Measurements from ENCODE around the gene MED29. TPM values are rescaled to one million over a fixed set of nuclear protein-coding genes. Genes with fewer than 3 reads are reported as not detected.
"Not testable (repeated sequence)": the region's sequence is repeated elsewhere in the genome, so short reads cannot be mapped to it uniquely, and the experiment has no call there.

The MED29 gene
- total and polyA plus RNA-seq, 2 donors (not counting 1 experiment from before 2014, with no cell fraction given) = 23.0 to 28.9 TPM

DNA sequence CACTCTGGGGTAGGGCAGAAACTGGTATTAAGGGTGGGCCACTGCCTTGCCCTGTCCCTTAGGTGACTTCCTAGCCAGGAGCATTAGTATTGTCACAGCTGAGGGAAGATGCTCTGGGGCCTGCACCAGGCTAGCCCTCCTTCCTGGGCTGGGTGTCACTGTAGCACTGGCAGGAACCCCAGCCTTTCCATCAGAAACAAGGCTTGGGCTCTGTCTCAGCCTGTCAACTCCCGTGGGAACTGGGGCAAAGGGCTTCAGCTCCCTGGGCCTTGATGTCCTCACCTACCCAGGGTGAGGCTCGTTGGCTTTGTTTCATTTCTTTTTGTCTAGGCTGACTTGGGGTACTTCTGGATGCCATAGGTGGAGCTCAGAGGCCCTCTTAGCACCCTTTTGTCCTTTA lies 18.2 kb upstream of the MED29 start:
- DNase-seq (ENCODE audit: low read depth in 2 of 2) = peak in 1 of 2 donors; percentile 54
- Histone ChIP-seq H3K27me3 (ENCODE audit: control insufficient read depth, insufficient read depth, low read length) (no peaks in the 10 kb centered on the region), H2AFZ (ENCODE audit: low read length) (no peak overlapping the region)

DNA sequence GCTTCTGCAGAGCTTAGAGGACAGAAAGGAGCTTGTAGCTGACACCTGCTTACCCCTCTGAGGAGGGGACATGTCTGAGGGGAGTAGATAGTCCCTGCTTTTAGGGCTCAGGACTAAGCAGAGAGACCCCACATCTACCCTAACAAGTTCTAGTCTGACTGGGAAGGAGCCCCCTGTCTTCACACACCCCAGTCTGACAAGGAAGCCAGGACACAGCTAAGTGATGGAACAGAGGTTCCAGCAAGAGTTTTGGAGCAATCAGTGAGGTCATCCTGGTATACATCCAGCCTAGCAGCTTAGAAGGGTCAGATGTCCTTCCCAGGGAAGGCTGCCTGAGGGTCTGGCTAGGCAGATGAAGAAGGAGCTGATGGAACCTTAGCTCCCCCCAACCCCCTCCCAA lies 15.2 kb upstream of the MED29 start:
- peaks cover 32% of the 10 kb centered on the region for H3K36me3 ChIP-seq (ENCODE audit: control insufficient read depth, insufficient read depth, low read length)
- peaks cover 18% of the 10 kb centered on the region for H3K4me1 ChIP-seq (ENCODE audit: control insufficient read depth, extremely low read depth, insufficient read depth, low read length)

More for the DNA sequence above, 18.2 kb upstream of the MED29 start:
- H3K4me3 ChIP-seq (replicated peaks in 1 of 4; ENCODE audit: control extremely low read depth in 1 of 4, insufficient read depth in 1 of 4, low read depth in 3 of 4, low read length in 4 of 4) = peak overlapping the region in 1 of 4 experiments; percentile 27
- peaks cover 26% of the 10 kb centered on the region for H3K36me3 ChIP-seq (ENCODE audit: control insufficient read depth, insufficient read depth, low read length)
- H3K9me3 ChIP-seq (ENCODE audit: control insufficient read depth, insufficient read depth, low read depth, low read length) = no peaks in the 10 kb centered on the region
- peaks cover 4% of the 10 kb centered on the region for H3K79me2 ChIP-seq (ENCODE audit: control insufficient read depth, insufficient read depth, low read length)
- peak overlapping the region; percentile 29 for H3K9ac ChIP-seq (ENCODE audit: insufficient read depth, low read length)
- peak overlapping the region; percentile 30 for H3K4me2 ChIP-seq (ENCODE audit: extremely low read depth, insufficient read depth, low read length)
- H3K27ac ChIP-seq (ENCODE audit: insufficient read depth, low read length) = peak overlapping the region; percentile 82
- peaks cover 18% of the 10 kb centered on the region for H3K4me1 ChIP-seq (ENCODE audit: control insufficient read depth, extremely low read depth, insufficient read depth, low read length)
- H4K20me1 ChIP-seq (ENCODE audit: control insufficient read depth, extremely low read depth, insufficient read depth, low read length) = no peaks in the 10 kb centered on the region
- TF ChIP-seq, protein P1, sequence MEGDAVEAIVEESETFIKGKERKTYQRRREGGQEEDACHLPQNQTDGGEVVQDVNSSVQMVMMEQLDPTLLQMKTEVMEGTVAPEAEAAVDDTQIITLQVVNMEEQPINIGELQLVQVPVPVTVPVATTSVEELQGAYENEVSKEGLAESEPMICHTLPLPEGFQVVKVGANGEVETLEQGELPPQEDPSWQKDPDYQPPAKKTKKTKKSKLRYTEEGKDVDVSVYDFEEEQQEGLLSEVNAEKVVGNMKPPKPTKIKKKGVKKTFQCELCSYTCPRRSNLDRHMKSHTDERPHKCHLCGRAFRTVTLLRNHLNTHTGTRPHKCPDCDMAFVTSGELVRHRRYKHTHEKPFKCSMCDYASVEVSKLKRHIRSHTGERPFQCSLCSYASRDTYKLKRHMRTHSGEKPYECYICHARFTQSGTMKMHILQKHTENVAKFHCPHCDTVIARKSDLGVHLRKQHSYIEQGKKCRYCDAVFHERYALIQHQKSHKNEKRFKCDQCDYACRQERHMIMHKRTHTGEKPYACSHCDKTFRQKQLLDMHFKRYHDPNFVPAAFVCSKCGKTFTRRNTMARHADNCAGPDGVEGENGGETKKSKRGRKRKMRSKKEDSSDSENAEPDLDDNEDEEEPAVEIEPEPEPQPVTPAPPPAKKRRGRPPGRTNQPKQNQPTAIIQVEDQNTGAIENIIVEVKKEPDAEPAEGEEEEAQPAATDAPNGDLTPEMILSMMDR (conservative IDR thresholded peaks at IDR 0.05 in 1 of 2, IDR thresholded peaks at IDR 0.05 in 1 of 2; ENCODE audit: low read depth in 1 of 2, low read length in 2 of 2) = no peak
- no peak for TF ChIP-seq EZH2 (IDR thresholded peaks at IDR 0.05; ENCODE audit: low read length, missing control alignments)

DNA sequence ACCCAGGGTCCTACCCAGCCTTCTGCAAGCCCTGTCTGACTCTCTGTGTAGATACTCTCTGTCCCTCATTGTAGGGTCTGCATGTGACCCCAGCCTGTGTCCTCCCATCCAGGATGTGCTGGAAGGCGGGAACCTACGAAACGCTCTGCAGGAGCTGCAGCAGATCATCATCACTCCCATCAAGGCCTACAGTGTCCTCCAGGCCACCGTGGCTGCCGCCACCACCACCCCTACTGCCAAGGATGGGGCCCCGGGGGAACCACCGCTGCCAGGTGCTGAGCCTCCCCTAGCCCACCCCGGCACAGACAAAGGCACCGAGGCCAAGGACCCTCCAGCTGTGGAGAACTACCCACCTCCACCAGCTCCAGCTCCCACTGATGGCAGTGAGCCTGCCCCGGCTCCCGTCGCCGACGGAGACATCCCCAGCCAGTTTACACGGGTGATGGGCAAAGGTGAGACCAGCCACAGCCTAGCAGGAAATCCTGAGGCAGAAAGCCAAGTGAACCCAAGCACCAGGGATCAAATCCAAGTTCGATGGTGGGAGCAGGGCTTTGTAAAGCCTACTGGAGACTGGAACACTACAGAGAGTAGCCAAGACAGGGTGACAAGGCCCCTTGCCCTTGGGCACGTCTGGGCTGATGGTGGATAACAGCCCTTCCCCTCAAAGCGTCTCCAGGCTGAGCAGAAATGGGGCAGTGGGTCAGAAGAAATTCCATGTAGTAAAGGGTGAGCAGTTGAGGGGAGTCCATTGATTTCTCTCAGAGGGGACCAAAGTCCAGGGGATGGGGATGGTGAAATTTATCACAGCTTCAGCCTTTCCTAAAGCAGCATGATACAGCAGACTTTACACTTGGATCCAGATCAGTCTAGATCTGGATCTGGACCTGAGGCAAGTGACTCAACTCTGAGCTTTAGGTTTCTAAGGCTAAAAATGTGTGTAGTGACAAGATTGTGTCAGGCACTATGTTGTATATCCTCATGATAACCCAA lies 13.5 kb upstream of the MED29 start:
- Histone ChIP-seq H3K4me3 (replicated peaks in 1 of 4; ENCODE audit: control extremely low read depth in 1 of 4, insufficient read depth in 1 of 4, low read depth in 3 of 4, low read length in 4 of 4) (no peak overlapping the region), H2AFZ (ENCODE audit: low read length) (no peak overlapping the region), H3K27me3 (ENCODE audit: control insufficient read depth, insufficient read depth, low read length) (no peaks in the 10 kb centered on the region), H3K9ac (ENCODE audit: insufficient read depth, low read length) (no peak overlapping the region), H3K27ac (ENCODE audit: insufficient read depth, low read length) (peak overlapping the region; percentile 10), H3K36me3 (ENCODE audit: control insufficient read depth, insufficient read depth, low read length) (peaks cover 38% of the 10 kb centered on the region), H3K9me3 (ENCODE audit: control insufficient read depth, insufficient read depth, low read depth, low read length) (no peaks in the 10 kb centered on the region), H4K20me1 (ENCODE audit: control insufficient read depth, extremely low read depth, insufficient read depth, low read length) (no peaks in the 10 kb centered on the region), H3K4me1 (ENCODE audit: control insufficient read depth, extremely low read depth, insufficient read depth, low read length) (peaks cover 8% of the 10 kb centered on the region), H3K79me2 (ENCODE audit: control insufficient read depth, insufficient read depth, low read length) (peaks cover 4% of the 10 kb centered on the region), H3K4me2 (ENCODE audit: extremely low read depth, insufficient read depth, low read length) (no peak overlapping the region)
- no peak for TF ChIP-seq EZH2 (IDR thresholded peaks at IDR 0.05; ENCODE audit: low read length, missing control alignments)
- TF ChIP-seq, protein P1 (conservative IDR thresholded peaks at IDR 0.05 in 1 of 2, IDR thresholded peaks at IDR 0.05 in 1 of 2; ENCODE audit: low read depth in 1 of 2, low read length in 2 of 2) = no peak
- no peak for DNase-seq (ENCODE audit: low read depth in 2 of 2)

More for the DNA sequence above, 15.2 kb upstream of the MED29 start:
- H3K4me3 ChIP-seq (replicated peaks in 1 of 4; ENCODE audit: control extremely low read depth in 1 of 4, insufficient read depth in 1 of 4, low read depth in 3 of 4, low read length in 4 of 4) = no peak overlapping the region
- peaks cover 4% of the 10 kb centered on the region for H3K79me2 ChIP-seq (ENCODE audit: control insufficient read depth, insufficient read depth, low read length)
- no peak overlapping the region for H3K27ac ChIP-seq (ENCODE audit: insufficient read depth, low read length)
- no peak overlapping the region for H3K4me2 ChIP-seq (ENCODE audit: extremely low read depth, insufficient read depth, low read length)
- no peak for DNase-seq (ENCODE audit: low read depth in 2 of 2)
- no peaks in the 10 kb centered on the region for H3K27me3 ChIP-seq (ENCODE audit: control insufficient read depth, insufficient read depth, low read length)
- no peaks in the 10 kb centered on the region for H3K9me3 ChIP-seq (ENCODE audit: control insufficient read depth, insufficient read depth, low read depth, low read length)
- no peaks in the 10 kb centered on the region for H4K20me1 ChIP-seq (ENCODE audit: control insufficient read depth, extremely low read depth, insufficient read depth, low read length)
- H2AFZ ChIP-seq (ENCODE audit: low read length) = no peak overlapping the region
- H3K9ac ChIP-seq (ENCODE audit: insufficient read depth, low read length) = no peak overlapping the region
- TF ChIP-seq, protein P1 (conservative IDR thresholded peaks at IDR 0.05 in 1 of 2, IDR thresholded peaks at IDR 0.05 in 1 of 2; ENCODE audit: low read depth in 1 of 2, low read length in 2 of 2) = no peak
- TF ChIP-seq EZH2 (IDR thresholded peaks at IDR 0.05; ENCODE audit: low read length, missing control alignments) = no peak

DNA sequence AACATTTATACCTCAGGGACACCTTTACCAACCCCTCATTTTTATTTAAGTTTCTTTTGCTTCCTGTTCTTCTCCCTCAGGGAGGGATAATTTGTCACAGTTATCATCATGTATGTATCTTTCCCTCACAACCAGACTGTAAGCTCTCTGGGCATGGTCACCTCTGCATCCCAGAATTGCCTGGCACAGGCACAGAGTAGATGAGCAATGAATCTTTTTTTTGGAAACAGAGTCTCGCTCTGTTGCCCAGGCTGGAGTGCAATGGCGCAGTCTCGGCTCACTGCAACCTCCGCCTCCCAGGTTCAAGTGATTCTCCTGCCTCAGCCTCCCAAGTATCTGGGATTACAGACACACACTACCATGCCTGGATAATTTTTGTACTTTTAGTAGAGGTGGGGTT lies 11.8 kb upstream of the MED29 start:
- H3K79me2 ChIP-seq (ENCODE audit: control insufficient read depth, insufficient read depth, low read length); H3K9ac ChIP-seq (ENCODE audit: insufficient read depth, low read length); DNase-seq (ENCODE audit: low read depth in 2 of 2); H4K20me1 ChIP-seq (ENCODE audit: control insufficient read depth, extremely low read depth, insufficient read depth, low read length); H3K27ac ChIP-seq (ENCODE audit: insufficient read depth, low read length); H3K4me1 ChIP-seq (ENCODE audit: control insufficient read depth, extremely low read depth, insufficient read depth, low read length); H3K4me3 ChIP-seq (replicated peaks in 1 of 4; ENCODE audit: control extremely low read depth in 1 of 4, insufficient read depth in 1 of 4, low read depth in 3 of 4, low read length in 4 of 4); H2AFZ ChIP-seq (ENCODE audit: low read length); H3K4me2 ChIP-seq (ENCODE audit: extremely low read depth, insufficient read depth, low read length); H3K27me3 ChIP-seq (ENCODE audit: control insufficient read depth, insufficient read depth, low read length); H3K9me3 ChIP-seq (ENCODE audit: control insufficient read depth, insufficient read depth, low read depth, low read length): not testable (repeated sequence)
- H3K36me3 ChIP-seq (ENCODE audit: control insufficient read depth, insufficient read depth, low read length) = peaks cover 45% of the 10 kb centered on the region
